Heart left ventricle (tissue), 13 donors: ENCODE measurements around the gene HTRA3.

Experiments used
- POLR2A ChIP-seq, 2 donors: fragments of 450-650 bp; IDR thresholded peaks; one replicate each; pipeline ENCODE4 v1.6.1; 2017; ENCODE audit warnings: antibody characterized with exemption in 2 of 2, mild to moderate bottlenecking in 2 of 2, moderate library complexity in 2 of 2
- TF ChIP-seq, protein P1 (sequence below), 12 donors: fragments of 200-600 bp; sonication (generic) in 4 of 12; IDR thresholded peaks; one replicate each; pipeline versions ENCODE4 v1.5.0 to v1.8.0; 2018 to 2022; ENCODE audit warnings: antibody characterized with exemption in 12 of 12, mild to moderate bottlenecking in 5 of 12
- donor health status: ischemic (EF 13 %, LVEDD 7.1; RV severe dilation, severe dysfunction).
- donor health status: DM: no; HTN: yes; CAD: no.
- donor health status: DM: no; HTN: no; CAD: no.
- donor health status: ischemic (EF 25% LVEDD 6.9; RV normal size, moderate dysfunction).
- donor health status: ischemic (EF 25% LVEDD 5.7; RV mildly dilated, moderate dysfunction).
- donor health status: ischemic (EF 35%, LVEDD 5.7; RV mildly dilated, moderate dysfunction).
- donor health status: nonischemic (EF 11% LVEDD 7.7; RV severe dilation, severe dysfunction).
- donor health status: DM: yes; HTN: yes; CAD: no.
- donor health status: PGD.
- donor health status: ischemic (EF 29% LVEDD 5.4; RV normal size, mild dysfunction).
- donor health status: nonischemic (EF 23%, LVEDD 6.1; RV moderate dilation, normal function).

- TF ChIP-seq POLR2A (IDR thresholded peaks at IDR 0.05): no peak
- TF ChIP-seq, protein P1, sequence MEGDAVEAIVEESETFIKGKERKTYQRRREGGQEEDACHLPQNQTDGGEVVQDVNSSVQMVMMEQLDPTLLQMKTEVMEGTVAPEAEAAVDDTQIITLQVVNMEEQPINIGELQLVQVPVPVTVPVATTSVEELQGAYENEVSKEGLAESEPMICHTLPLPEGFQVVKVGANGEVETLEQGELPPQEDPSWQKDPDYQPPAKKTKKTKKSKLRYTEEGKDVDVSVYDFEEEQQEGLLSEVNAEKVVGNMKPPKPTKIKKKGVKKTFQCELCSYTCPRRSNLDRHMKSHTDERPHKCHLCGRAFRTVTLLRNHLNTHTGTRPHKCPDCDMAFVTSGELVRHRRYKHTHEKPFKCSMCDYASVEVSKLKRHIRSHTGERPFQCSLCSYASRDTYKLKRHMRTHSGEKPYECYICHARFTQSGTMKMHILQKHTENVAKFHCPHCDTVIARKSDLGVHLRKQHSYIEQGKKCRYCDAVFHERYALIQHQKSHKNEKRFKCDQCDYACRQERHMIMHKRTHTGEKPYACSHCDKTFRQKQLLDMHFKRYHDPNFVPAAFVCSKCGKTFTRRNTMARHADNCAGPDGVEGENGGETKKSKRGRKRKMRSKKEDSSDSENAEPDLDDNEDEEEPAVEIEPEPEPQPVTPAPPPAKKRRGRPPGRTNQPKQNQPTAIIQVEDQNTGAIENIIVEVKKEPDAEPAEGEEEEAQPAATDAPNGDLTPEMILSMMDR (IDR thresholded peaks at IDR 0.05): no peak
Measured at GRCh38 chr4:8227771-8228318, 41.7 kb upstream of the HTRA3 start.
